Ammon's horn (tissue), 1 donor: ENCODE results near the gene RBP2.
A peak's percentile ranks its signal among the peaks of the same experiment; 100 is the strongest.

Experiments used
- DNase-seq: peaks from one replicate; pipeline ENCODE4 v3.0.0-alpha.2; 2016; ENCODE audit warnings: low spot score

The RBP2 gene

DNA sequence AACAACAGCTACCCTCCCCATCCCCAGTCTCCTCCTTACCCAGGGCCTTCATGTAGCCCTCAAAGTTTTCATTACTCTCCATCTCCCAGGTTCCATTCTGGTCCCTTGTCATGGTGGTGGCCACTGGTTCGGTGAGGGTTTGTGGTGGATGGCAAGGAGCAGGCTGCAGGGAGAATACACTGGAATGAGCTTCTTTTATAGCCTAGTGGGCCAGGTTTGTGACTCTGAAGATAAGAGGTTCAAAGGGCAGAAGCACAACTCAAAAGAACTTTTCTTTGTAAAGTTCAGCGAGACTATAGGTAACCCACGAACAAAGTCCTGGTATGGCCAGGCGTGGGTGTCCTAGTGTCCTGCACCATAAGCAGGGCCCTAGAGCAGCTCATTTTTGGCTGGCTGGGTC, at the start of gene RBP2:
Gene RBP2, minus strand, starts transcription at position 169 of the 400 bp plus-strand sequence. Its CDS starts 57 bp downstream, at position 112.
- no peak for DNase-seq

DNA sequence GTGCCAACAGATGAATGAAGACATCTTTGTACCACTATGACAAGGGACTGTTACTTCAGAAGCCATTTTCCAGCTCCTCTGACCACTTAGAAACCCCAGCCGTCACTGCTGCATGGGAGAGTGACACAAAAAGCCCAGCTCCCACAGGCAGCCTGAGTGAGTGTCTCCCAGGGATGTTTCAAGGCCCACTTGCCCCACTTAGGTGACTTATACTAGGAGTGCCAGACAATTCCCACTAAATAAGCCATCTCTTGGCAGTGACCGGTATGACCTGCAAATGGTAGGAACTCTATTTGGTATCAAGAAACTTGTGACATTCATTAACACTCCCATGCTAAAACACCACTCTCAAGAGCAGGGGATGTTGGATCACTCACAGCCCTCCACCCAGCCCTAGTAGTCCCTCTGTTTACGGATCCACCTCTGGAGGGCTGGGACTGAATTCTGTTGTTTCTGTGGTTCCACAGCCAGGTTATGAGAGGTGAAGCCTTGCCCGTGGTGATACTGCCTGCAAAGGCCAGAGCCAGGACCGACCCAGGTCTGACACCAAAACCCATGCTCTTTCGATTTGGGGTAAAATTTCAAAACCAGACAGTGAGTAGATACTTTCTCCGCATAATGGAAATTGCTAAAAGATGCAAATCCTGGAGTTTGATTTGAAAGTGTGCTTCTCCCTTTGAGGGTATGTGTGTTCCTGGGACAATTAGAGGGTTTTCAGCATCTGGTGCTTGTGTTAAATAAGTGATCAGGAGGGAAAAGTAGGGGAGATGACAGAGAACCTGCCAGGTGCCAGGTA, 48.7 kb upstream of the RBP2 start:
- DNase-seq: no peak

DNA sequence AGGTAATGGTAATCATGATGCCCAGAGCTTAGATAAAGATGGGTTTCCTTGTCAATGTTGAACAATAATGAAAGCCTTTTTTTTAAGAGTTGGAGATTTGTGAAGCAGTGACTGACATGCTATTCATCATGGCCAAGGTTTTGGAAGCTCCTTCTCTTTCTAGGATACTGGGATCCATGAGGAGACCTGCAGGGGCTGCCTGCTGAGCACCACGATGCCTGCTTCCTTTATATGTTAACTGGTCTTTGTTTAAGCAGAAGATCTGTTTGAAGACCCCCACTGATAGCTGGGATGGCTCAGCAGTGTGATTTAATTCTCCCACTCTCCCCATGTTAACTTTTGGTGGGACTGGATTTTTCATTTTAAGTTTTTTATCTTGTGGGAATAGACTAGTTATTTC, 47.4 kb upstream of the RBP2 start:
- DNase-seq: no peak

DNA sequence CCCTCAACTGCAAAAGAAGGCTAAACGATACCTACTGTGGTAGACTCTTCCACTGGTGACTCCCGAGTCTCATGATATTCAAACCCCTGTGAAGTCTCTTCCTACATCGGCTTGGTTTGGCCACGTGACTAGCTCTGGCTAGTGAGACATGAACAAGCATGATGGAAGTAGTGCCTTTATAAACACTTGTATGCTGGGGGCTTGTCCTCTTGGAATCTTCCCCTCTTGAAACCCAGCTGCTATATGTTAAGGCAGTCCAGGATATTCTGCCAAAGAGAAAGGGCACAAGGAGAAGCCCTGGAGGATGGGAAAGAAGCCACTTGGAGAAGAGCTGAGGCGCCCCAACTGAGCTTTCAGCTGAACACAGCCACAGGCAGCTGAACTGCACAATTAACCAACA, 46.9 kb upstream of the RBP2 start:
- no peak for DNase-seq

DNA sequence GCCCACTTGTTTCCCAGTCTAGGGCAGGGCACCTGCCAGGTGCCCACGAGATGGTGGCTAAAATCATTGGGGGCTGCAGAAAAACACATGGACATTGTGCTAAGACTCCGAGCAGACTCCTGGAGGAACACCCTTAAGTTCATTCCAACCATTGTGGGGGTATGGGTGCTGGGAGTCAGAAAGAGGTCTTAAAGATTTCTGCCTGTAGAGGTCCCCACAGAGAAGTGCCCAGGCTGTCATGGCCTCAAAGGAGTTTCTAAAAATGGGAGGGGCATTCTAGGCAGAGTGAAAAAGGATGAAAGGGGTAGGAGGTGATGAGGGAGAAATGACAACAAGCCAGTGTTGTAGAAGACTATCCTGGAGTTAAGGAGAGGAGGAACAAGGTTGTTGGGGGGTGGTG, 46.1 kb upstream of the RBP2 start:
- no peak for DNase-seq

DNA sequence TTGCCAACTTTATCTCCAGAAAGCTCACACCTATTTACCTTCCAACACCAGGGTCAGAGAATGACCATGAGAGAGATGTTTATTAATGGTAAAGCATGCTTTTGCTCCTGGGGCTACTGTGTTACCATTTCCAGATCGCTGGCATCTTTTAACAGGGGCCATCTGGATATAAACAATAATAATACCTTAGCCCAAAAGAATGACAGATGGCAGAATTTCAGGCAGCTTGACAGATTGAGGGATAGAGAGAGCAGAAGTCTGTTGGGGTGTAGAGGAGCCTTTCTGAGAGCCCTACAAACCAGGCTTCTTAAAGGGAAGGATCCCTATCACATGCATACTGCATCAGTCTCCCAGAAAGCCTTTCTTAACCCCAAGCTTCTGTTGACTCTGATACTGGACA, 45.5 kb upstream of the RBP2 start:
- DNase-seq: no peak

DNA sequence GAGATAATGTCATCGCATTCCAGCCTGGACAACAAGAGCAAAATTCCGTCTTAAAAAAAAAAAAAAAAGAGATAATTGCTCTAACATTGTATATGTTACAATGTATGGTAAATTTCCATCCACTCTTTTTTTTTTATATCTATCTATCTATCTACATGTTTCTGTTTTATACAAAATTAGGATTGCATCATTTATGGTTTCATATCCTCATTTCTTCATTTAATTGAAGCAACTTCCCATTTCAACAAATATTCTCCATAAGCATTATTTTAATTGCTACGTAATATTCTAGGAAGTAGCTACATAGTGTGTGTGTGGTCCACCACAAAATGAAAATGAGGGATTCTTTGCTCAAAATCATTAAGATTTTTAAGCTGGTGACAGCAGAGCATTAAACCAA, 44.8 kb upstream of the RBP2 start:
- DNase-seq: no peak

DNA sequence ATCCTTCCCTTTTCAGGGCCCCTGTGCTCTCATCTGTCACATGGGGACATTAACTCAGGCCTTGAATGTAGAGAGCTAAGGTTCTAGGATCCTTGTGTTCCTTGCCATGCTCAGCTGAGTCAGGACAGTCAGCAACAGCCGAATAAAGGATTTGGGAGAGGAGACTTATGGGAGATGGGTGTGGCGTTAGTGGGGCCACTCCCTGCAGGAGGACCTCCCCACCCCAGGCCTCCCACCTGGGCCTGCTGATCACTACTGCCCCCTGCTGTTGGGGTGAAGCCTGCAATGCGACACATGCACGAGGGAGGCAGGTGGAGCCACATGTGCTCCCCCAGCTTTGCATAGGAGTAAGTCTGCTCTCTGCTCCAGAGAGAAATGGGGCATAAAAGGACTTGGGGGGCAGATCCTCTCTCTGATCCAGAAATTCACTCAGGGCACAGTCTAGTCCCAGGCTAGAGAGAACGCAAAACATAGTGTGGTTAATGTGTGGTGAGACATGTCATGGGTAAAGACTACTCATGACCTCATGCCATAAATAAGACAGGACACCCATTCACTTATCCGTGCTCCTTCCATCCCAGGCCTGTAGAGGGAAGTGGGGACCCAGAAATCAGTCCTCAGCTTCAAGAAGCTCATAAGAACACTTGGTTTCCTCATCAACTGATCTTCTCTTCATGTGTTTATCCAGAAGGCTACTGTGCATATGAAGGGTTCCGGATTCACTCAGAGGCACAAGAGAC, 43.9 kb upstream of the RBP2 start:
- peak; percentile 55 for DNase-seq

DNA sequence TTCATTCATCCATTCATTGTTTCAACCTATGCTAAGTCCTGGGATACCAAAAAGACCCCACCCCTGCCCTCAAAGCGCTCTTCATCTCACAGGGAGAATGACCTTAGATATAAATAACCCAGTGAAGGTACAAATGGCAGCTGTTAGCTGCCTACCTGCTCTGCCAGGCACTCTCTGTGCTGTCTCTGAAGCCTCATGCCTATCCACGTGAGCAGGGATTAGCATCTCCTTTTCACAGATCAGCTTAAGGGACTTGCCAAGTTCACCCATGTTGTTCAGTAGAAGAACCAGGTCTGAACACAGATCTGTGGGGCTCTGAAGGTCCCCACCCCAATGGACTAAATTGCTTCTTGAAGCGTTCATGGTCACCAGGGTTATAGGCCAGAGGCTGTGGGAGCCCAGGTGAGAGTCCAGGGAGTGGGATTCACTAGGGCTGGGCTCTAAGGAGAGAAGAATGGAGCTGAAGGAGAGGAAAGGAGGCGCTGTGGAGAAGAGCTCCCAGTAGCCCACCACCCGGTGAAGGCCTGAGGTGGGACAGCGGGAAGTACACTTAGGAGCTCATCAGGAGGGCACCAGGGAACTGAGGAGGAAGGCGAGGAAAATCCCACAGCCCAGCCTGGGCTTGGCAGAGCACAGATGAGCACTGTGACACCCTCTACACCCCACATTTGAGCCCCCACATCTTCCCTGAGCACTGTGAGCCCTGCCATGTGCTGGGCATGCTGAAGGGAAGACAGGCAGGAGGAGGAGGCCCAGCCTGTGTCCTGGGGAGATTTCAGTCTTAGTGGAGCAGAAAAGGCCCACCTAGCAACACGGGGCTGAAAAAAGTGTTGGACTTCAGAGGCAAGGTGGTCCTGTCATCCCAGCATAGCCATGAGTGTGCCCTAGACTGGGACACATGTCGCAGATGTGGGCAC, 42.9 kb upstream of the RBP2 start:
- DNase-seq: no peak

DNA sequence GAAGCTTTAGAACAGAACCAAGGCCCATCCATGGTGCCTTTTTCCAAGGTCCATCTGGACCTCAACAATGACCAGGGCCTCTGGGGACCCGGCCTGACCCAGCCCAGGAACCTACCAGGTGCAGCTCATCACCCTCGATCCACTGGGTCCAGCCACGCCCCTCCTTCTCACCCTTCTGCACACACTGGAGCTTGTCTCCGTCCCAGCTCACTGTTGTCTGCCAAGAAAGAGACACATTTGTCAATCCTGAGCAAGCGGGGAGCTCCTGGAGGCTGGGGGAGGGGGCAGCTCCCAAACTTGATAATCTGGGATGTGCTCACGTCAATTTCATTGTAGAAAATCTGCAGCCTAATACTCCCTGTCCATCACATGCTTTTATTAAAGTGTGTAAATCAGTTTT, 42.0 kb upstream of the RBP2 start:
- no peak for DNase-seq

DNA sequence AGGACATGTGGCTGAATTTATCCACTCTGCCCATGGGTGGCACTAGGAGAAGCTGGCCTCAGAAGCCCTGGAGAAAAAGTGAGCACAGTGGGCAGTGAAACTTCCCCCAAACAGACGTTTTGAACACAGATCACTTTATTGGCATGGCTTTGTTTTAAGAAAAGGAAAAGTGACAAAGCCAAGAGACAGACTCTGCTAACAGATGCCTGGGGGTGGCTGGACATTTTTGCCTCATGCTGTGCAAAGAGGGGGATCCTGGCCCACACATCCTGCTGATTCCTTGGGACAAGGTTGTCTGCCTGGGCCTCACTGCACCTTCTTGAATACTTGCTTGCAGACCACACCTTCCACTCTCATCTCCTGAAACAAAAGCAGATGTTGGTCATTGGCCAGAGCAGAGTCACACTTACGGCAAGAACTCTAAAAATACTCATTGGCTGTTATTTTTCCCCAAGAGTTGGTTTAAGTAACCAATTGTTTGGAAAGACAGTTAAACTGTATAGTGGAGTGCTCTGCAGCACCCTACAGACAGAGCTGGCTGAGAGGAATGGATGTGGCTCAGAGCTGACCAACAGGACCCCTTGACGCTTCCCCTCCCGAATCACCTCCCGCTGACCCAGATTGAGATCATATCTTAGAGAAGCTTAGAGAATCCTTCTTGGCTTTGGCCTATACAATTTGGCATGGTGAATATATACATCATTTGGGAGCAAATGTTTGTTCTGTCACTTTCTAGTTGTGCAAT, 41.2 kb upstream of the RBP2 start:
- no peak for DNase-seq

DNA sequence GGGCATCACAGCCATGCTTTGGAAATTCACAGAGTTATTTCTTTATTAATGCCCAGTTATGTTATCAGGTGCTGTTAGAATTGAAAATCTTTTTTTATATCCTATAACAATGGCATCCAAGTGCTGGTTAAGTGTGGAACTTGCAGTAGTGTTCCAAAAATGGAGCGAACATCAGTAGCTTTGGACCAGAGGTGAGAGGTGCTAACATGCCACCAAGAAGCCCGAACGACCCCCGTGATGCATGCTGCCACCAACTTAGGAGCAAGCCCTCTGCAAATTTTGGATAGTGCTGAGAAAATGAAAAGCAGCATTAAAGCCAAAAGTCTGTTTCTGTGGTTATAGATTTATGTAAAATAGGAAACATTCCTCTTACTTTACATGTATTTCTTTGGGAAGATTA, 38.4 kb upstream of the RBP2 start:
- DNase-seq: no peak

DNA sequence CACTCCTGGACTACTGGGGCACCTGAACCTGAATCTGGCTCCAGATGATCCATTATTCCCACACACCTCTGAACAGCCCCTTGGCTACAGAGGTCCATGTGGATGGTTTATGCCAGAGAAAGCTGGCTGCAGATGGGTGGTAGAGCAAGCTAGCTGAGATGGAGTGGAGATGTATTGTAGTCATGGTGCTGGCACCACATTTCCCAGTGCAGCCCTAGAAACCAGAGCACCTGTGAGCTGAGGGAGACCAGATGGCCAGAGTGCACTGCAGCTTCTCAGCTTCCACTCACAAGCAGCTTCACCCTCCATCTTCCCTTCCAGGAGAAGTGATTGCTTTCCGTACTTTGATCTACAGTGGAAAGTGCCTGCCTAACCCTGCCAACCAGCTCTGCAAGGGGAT, 33.3 kb upstream of the RBP2 start:
- DNase-seq: no peak

DNA sequence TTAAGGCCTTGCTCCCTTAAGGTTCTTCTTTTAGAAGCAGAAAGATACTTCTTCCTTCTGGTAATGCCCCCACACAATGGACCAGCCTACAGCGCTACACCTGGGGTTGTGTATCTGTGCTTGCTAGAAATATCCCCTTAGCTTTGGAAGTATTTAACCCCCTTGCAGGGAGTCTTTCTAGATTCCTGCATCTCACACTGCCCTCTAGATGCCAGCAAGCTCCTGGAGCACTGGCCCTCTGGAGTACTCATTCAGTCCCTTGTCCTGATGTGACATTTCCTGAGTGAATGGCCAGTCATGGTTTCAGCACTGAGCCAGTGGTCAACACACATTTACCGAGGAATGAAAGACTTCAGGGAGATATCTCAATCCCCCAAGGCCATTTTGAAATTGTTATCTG, 30.4 kb upstream of the RBP2 start:
- DNase-seq: peak; percentile 71

DNA sequence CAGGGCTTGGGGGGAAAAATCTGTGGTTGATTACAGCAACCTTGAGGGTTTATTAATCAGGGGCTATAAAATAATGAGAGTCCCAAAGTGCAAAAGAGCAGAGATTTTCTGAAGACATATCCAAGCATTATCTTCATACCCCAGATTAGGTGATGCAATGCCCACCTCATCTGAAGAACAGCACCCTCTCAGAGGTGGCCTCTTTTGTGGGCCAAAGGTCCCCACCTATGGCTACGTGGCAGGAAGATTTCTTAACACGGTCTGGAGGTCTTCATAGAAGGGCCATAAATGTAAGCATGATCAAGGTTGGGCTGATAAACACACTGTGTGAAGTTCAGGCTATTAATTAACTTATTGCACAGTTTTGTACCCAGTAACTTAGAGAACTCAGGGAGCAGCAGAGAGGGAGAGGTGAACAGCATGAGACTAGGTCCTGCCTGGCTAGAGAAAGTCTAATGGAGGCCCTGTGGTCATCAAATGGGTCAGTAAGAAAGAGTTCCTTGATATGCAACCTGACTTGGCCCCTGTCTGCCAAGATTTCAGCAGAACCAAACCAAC, 29.6 kb upstream of the RBP2 start:
- DNase-seq: no peak

DNA sequence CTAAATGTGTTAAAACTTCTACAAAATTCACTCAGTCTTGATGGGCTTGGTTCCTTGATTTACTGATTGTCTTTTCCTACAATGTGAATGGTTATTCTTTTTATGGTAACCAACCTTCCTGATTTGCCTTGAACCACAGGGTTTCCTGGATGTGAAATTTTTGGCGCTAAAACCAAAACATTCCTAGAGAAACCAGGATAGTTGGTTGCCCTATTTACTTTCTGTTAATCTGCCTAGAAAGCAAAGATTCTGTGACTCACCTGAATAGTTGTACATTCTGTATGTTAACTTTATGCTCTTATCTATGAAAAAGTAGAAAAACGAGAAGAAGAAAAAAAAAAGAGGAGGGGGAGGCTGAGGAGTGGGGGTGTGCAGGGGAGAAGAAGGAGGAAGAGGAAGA, 23.2 kb upstream of the RBP2 start:
- no peak for DNase-seq

DNA sequence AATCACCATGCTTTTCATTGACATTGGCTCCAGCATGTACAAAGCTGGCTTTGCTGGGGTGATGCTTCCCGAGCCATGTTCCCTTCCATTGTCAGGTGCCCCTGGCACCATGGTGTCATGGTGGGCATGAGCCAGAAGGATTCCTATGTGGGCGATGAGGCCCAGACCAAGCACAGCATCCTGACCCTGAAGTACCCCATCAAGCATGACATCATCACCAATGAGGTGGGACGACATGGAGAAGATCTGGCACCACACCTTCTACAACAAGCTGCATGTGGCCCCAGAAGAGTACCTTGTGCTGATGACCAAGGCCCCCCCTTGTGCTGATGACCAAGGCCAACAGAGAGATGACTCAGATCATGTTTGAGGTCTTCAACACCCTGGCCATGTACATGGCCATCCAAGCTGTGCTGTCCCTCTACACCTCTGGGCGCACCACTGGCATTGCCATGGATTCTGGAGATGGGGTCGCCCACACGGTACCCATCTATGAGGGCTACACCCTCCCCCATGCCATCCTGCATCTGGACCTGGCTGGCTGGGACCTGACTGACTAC, 17.6 kb upstream of the RBP2 start:
- no peak for DNase-seq

DNA sequence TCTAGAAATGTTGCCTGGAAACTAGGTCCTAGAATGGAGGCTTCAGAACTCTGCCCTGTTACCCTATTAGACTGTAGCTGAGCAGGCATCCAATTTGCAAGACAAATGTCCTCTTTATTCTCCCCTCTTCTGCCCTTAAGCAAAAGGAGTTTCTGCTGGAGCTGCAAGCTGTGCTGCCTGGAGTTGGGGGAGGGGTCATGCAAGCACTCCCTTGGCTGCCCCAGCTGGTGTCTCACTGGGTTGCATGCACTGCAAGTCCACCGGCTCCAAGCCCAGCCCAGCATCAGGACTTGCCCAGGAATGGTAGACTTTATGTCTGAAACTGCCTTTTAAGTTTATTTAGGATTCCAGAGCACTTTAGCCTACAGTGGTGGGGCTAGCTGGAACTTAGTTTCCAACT, 15.7 kb upstream of the RBP2 start:
- DNase-seq: no peak

DNA sequence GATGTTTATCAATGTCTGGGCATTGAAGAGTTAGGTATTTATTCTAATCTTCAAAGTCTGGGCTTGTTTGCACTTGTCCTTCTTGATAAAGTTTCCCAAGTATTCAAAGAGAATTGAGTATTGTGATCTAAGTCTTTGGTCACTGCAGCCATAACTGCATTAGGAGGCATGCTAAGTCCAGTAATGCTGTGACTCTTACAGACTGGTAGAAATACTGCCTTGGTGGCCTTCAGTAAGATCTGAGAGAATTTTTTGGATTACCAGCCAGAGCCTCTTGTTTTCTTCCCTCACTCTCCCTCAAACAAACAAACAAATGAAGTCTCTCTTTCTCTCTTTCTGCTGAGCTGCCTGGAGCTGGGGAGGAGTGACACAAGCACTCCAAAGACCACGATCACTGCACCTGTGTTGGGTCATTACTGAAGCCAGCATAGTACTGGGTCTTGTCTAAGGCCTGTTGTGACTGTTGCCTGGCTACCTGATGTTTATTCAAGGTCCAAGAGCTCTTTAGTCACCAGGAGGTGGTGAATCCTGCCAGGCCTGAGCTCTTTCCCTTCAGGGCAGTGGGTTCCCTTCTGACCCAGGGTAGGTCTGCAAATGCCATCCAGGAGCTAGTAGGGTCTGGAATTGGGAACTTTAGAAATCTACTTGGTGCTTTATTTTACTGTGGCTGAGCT, 14.8 kb upstream of the RBP2 start:
- DNase-seq: no peak

DNA sequence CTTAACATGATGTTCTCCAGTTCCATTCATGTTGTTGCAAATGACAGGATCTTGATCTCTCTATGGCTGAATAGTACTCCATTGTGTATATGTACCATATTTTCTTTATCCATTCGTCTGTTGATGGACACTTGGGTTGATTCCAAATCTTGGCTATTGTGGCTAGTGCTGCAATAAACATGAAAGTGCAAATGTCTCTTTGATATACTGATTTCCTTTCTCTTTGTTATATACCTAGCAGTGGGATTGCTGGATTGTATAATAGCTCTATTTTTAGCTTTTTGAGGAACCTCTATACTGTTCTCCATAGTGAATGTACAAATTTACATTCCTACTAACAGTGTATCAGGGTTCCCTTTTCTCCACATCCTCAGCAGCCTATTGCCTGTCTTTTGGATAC, 5.9 kb upstream of the RBP2 start:
- DNase-seq: no peak

DNA sequence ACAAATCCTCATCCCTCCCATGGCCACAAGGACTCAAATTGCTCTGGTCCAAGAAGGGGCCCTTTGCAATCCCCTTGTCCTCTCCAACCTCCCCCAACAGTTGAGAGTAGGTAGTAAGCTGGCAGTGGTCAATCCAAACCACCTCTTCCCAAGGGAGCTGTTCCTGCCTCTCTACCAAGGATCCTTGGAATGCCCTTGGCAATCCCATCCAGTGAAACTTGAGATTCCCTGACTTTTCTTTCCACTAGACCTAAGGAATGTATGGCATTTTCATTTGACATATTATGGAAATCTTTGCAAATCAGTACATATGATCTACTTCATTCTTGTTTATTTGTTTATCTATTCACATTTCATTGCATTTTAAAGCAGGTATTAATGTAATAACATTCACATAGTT, 4.8 kb upstream of the RBP2 start:
- no peak for DNase-seq
